GM18508 (cell line): Measurements from ENCODE around the gene SMPD3.
"Not testable (repeated sequence)": the region's sequence is repeated elsewhere in the genome, so short reads cannot be mapped to it uniquely, and the experiment has no call there.

Source experiments
- ATAC-seq: cut with Tn5 transposase; IDR thresholded peaks from one replicate; pipeline ENCODE4 v1.9.1; 2021; ENCODE audit warnings: moderate number of reproducible peaks; ENCODE audit not compliant: insufficient read depth, unreplicated experiment

Gene SMPD3

DNA sequence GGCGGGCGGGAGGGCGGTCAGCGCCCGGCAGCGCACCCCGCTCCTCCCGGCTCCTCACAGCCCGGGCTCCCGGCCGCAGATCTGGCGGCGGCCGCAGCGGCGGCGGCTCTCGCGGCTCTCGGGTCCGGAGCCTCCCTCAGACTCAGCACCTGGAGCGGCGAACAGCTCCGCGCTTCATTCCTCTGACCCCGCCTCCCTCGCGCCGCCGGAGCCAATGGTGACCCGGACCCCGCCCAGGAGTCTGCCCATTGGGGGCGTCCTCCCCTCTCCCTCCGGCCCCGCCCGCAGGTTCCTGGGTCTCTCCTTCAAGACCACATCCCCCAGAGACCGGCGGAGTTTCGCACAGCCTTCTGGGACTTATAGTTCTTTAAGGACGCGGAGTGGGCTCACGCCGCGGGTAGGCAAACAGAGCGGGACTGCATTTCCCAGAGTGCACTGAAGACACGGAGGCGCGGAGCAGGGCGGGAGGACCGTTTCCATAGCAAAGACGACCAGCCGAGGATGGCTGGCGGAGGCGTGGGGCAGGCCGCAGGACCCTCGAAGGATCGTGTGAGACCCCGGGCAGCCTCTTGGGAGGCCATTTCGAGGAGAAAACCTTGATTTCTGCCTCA is at the start of gene SMPD3:
TSS of gene SMPD3 (minus strand) at position 149 of the 611 bp plus-strand sequence. CDS start 76,327 bp downstream, outside the sequence.
- no peak for ATAC-seq

- ATAC-seq: no peak
Observed at GRCh38 chr16:68496689-68497088, 48.4 kb upstream of the SMPD3 start.

DNA sequence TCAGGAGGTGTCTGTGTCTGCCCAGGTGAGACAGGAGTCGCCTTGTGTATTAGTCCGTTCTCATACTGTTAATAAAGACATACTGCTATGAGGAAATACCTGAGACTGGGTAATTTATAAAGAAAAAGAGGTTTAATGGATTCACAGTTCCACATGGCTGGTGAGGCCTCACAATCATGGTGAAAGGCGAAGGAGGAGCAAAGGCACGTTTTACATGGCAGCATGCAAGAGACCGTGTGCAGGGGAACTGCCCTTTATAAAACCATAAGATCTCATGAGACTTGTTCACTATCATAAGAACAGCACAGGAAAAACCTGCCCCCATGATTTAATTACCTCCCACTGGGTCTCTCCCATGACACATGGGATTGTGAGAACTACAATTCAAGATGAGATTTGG is 46.0 kb upstream of the SMPD3 start:
- ATAC-seq: not testable (repeated sequence)

GRCh38 chr16:68493412-68494070 is 45.2 kb upstream of the SMPD3 start:
- no peak for ATAC-seq

DNA sequence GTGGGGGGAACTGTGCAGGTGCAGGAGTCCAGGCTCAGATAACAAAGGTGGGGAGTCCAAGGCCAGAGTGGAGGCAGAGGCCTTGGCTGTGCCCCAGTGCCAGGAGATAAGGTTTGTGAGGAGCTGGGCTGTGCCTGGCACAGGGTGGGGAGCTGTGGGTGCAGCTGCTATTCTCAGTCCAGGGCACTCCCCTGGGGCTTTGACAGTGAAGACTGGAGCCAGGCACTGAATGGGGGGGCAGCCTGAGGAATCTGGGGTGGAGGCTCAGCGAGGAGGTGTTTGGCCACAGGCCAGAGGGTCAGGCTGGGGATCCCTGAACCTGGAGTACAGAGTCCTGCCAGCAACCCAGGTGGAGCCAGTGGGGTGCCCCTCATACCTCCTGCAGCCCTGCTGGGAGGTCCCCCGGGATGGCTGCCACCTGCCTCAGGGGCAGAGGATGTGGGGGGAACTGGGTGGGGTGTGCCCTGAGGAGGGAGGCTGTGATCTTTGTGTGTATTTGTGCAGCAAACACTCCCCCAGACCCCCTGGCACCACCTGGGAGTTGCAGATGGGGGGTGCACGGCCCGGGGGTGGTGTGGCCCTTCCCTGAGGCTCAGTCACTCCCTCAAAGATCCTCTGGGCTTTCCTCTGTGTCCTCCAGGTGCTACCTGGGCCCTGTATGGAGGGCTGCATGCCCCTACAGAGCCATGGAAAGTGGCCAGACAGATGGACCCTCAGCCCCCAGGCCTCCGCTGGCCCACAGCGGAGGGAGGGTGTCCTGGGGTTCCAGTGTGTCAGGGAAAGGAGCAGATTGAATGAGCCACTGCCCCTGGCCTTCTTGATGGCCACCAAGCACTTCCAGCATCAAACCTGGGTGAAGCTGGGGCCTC is 44.5 kb upstream of the SMPD3 start:
- no peak for ATAC-seq

DNA sequence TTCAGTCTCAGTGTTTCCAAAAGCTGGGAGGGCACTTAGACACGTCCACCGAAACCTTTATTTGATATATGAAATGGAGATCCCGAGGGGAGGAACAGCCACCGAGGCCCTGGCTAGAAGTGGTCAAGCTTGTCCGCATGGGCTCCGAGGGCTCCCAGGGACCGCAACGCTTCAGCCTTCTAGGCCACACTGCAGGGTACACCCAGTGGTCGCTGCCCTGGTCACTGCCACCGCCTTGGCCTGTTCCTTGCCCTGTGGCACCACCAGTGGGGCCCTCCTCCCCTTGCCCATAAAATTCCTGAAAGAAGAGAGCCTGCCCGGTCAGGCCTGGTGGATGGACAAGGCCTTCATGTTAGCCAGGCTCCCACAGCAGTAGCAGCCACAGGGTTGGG is 43.8 kb upstream of the SMPD3 start:
- no peak for ATAC-seq

- no peak for ATAC-seq
Observed at GRCh38 chr16:68491576-68491950, 43.3 kb upstream of the SMPD3 start.

DNA sequence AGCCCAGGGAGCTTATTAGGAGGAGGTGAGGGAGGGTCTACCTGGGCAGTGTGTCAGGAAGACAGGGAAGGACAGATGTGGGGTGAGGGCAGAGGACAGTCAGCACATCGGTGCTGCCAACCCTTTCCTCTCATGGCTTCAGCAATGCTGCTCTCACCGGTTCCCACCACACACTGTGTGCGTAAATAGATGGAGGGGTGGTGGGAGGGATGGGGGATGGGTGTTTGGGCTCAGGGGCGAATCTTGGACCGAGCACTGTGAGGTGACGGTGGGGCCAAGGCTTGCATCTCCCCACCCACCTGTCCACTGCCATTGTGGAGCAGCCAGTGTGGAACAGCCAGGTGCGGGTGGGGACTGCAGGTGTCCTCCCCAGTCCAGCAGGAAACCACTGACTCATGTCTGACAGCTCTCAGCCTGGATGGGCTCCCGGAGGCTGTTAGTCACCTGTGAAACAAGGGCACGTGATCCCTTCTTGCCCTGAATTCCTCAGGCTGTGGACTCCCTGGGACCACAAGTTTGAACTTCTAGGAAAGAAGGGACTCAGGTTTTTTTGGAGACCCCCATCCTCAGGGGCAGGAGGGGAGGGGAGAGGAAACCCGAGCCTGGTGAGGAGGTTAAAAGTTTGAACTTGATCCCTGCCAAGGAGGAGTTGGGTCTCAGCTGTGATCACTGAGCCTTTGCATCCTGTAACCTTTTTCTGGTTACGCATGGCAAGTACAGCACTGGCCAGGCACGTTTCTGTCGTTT is 42.7 kb upstream of the SMPD3 start:
- ATAC-seq: no peak

- no peak for ATAC-seq
Observed at GRCh38 chr16:68490358-68490757, 42.0 kb upstream of the SMPD3 start.

DNA sequence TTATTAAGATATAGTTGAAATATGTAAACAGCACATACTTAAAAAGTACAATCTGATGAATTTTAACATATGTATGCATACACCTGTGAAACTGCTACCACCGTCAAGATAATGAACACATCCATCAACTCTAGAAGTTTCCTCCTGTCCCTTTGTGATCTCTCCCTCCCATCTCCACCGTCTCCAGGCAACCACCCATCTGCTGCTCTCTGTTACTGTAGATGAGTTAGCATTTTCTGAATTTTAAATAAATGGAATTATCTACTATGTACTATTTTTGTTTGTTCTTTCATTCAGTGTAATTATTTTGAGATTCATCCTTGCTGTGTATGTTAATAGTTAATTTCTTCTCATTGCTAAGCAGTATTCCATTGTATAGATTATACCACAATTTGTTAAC is 40.2 kb upstream of the SMPD3 start:
- no peak for ATAC-seq

DNA sequence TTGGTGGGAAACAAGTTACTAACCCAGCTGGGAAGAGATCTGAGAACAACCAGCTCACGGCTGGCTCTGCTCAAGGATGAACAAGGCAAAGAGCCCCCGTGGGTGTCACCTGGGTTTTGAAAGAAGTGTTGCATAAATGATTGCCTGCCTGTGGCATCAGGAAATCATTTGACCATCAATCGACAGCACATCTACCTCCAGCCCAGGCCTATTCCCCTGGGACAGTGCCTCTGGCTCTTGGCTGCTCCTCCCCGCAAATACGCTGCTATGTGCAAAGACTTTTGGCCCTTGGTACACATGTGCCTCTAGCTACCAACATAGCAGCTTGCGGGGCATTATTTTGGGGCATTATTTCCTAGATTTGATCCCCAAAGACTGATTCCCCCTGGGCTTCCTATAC is 39.4 kb upstream of the SMPD3 start:
- ATAC-seq: no peak

GRCh38 chr16:68487203-68487514 is 38.9 kb upstream of the SMPD3 start:
- ATAC-seq: no peak

- ATAC-seq: no peak
Observed at GRCh38 chr16:68486502-68487202, 38.3 kb upstream of the SMPD3 start.

DNA sequence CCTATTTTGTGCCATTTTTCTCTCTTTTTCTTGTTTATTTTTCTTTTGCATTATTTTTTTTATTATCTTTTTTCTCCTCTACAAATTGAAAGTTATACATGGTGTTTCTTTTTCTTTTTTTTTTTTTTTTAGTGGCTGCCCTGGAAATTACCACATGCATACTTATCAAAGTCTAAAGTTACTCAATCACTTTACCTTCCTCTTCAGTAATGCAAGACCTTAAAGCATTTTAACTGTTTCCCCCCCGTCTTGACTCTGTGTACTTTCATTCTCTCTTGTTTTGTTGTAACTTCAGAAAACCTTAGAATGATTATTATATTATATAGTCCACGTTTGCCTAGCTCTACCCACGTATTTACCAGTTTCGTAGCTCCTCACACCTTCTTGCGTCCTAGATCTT is 33.3 kb upstream of the SMPD3 start:
- no peak for ATAC-seq

GRCh38 chr16:68480084-68480995 is 32.0 kb upstream of the SMPD3 start:
- no peak for ATAC-seq

DNA sequence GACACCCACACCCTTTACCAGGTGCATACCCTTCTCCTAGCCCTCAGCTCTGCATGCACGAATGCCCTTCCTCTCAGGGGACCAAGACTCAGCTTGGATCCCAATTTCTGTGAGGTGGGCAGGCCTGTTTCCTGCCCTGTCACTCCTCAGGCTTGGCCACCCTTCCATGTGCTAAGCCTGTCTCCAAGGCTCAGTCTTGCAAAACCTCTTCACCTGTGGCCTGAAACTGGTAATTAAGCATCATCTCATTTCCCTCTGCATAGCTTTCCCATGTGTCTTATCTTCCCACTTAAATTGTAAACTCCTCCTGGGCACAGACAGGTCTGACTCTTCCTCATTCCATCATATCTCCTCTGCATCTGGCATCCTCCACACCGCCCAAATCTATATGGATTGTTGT is 31.0 kb upstream of the SMPD3 start:
- ATAC-seq: no peak

GRCh38 chr16:68478526-68479250 is 30.4 kb upstream of the SMPD3 start:
- no peak for ATAC-seq

- no peak for ATAC-seq
Observed at GRCh38 chr16:68475071-68475470, 26.8 kb upstream of the SMPD3 start.
